ENCODE results near the gene MAP3K7.

DNA sequence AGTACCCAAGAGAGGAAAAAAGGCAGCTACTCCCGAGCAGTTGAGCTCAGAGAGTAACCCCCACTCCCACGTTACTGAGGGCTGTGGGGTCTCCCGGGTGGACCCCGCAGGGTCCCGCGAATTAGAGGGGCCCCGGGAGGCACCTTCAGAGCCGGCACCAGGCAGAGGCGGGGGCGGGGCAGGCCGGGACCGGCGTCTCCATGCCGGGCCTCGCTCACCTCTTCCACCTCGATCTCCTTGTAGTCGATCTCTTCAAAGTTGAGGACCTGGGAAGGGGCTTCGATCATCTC is 381 bp downstream of the MAP3K7 start:
- TF ChIP-seq, protein P1, sequence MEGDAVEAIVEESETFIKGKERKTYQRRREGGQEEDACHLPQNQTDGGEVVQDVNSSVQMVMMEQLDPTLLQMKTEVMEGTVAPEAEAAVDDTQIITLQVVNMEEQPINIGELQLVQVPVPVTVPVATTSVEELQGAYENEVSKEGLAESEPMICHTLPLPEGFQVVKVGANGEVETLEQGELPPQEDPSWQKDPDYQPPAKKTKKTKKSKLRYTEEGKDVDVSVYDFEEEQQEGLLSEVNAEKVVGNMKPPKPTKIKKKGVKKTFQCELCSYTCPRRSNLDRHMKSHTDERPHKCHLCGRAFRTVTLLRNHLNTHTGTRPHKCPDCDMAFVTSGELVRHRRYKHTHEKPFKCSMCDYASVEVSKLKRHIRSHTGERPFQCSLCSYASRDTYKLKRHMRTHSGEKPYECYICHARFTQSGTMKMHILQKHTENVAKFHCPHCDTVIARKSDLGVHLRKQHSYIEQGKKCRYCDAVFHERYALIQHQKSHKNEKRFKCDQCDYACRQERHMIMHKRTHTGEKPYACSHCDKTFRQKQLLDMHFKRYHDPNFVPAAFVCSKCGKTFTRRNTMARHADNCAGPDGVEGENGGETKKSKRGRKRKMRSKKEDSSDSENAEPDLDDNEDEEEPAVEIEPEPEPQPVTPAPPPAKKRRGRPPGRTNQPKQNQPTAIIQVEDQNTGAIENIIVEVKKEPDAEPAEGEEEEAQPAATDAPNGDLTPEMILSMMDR (IDR thresholded peaks at IDR 0.05), result no peak
- TF ChIP-seq EZH2 (IDR thresholded peaks at IDR 0.05) (no peak), EZH2phosphoT487 (IDR thresholded peaks at IDR 0.05) (no peak)

Measured in neural progenitor cell (in vitro differentiated cells).